HepG2 (cell line): ENCODE measurements around the gene ODAD2. TPM values are rescaled to one million over a fixed set of nuclear protein-coding genes. Genes with fewer than 3 reads are reported as not detected.

Source experiments
- ATAC-seq: fragments of 200-7000 bp; cut with Tn5 transposase; 3 replicates; pipeline ENCODE4 v1.9.1; 2020; ENCODE audit warnings: mild to moderate bottlenecking, moderate library complexity
- BruUV-seq: library from RNA; stranded (reverse); fragments of 400-500 nt; replicated peaks from 2 replicates; lab custom pipeline; 2021; lab: Mats Ljungman, UMichigan
- CTCF ChIA-PET: fragments of 300-600 bp; formaldehyde crosslinking; extraction: SDS; loops from one replicate; lab custom pipeline; 2021; ENCODE audit warnings: low total read pairs, inconsistent platforms, low intra/inter-chr PET ratio; lab: Yijun Ruan, JAX
- POLR2A ChIA-PET: fragments of 350-600 bp; sonication (Branson Sonifier 250); formaldehyde crosslinking; loops from one replicate; lab custom pipeline; 2020; ENCODE audit warnings: antibody characterized with exemption, inconsistent platforms; lab: Yijun Ruan, JAX
- DNase-seq: peaks from one replicate; pipeline ENCODE4 v3.0.0-alpha.2; 2015; ENCODE audit warnings: low spot score
- FAIRE-seq: peaks from 3 replicates; lab custom pipeline; 2011; peaks lifted over from hg19 to GRCh38; lab: Jason Lieb, UNC
- H2AFZ ChIP-seq: one replicate; pipeline ENCODE4 v1.6.1; 2011; ENCODE audit warnings: low read length, inconsistent platforms
- H3K27ac ChIP-seq: fragments of 300-600 bp; 3 replicates; pipeline ENCODE4 v1.8.0; 2011; ENCODE audit warnings: mixed run types, mild to moderate bottlenecking, mixed read lengths, low read length, inconsistent platforms; ENCODE audit not compliant: insufficient read depth; ENCODE audit errors: extremely low read length
- H3K27me3 ChIP-seq, 2 experiments: fragments of 200-600 bp in 1 of 2; 2 replicates in 1 of 2; 3 replicates in 1 of 2; pipeline versions ENCODE4 v1.6.0 to v1.8.0; 2011; ENCODE audit warnings: low read length in 2 of 2, mild to moderate bottlenecking in 2 of 2, moderate library complexity in 2 of 2, inconsistent platforms in 1 of 2; ENCODE audit not compliant: insufficient read depth in 2 of 2, control insufficient read depth in 1 of 2
- H3K36me3 ChIP-seq, 2 experiments: fragments of 200-600 bp in 1 of 2; replicated peaks in 1 of 2; 2 replicates in 1 of 2; 3 replicates in 1 of 2; pipeline versions ENCODE4 v1.5.1 to v1.8.0; 2011; ENCODE audit warnings: low read length in 2 of 2, inconsistent platforms in 1 of 2; ENCODE audit not compliant: insufficient read depth in 2 of 2, control insufficient read depth in 1 of 2
- H3K4me1 ChIP-seq: 2 replicates; pipeline ENCODE4 v1.5.1; 2012; ENCODE audit warnings: low read length, inconsistent platforms; ENCODE audit not compliant: insufficient read depth
- H3K4me2 ChIP-seq: 2 replicates; pipeline ENCODE4 v1.6.0; 2011; ENCODE audit warnings: low read depth, low read length, inconsistent platforms
- H3K4me3 ChIP-seq, 3 experiments: fragments of 200-600 bp in 1 of 3; sonication (generic), shearing (Covaris generic) in 1 of 3; replicated peaks in 1 of 3; 2 replicates each; pipeline ENCODE4 v1.5.1; 2011 to 2016; ENCODE audit warnings: low read length in 3 of 3, inconsistent platforms in 2 of 3, low read depth in 2 of 3, mild to moderate bottlenecking in 2 of 3, control low read depth in 1 of 3, mixed read lengths in 1 of 3; ENCODE audit not compliant: insufficient read depth in 1 of 3
- H3K79me2 ChIP-seq: one replicate; pipeline ENCODE4 v1.6.1; 2011; ENCODE audit warnings: low read length, inconsistent platforms; ENCODE audit not compliant: insufficient read depth
- H3K9ac ChIP-seq: 2 replicates; pipeline ENCODE4 v1.6.0; 2011; ENCODE audit warnings: mild to moderate bottlenecking, low read depth, low read length, inconsistent platforms; ENCODE audit not compliant: insufficient read depth
- H3K9me3 ChIP-seq: 2 replicates; pipeline ENCODE4 v1.5.1; 2012; ENCODE audit warnings: mild to moderate bottlenecking, low read length
- H4K20me1 ChIP-seq: 2 replicates; pipeline ENCODE4 v1.6.0; 2011; ENCODE audit warnings: inconsistent platforms, mild to moderate bottlenecking, low read length, moderate library complexity; ENCODE audit not compliant: insufficient read depth
- AHDC1 ChIP-seq: sonication (generic); formaldehyde crosslinking; IDR thresholded peaks from 2 replicates; pipeline ENCODE4 v1.5.1; 2020; ENCODE audit warnings: mild to moderate bottlenecking, missing genetic modification reagents, borderline replicate concordance
- DDIT3 ChIP-seq: sonication (generic); formaldehyde crosslinking; IDR thresholded peaks from 2 replicates; pipeline ENCODE4 v1.4.0; 2020; ENCODE audit warnings: mild to moderate bottlenecking, missing genetic modification reagents
- HMGA1 ChIP-seq: sonication (generic); formaldehyde crosslinking; conservative IDR thresholded peaks from 2 replicates; pipeline ENCODE4 v1.4.0; 2020; ENCODE audit warnings: missing genetic modification reagents
- HNF4G ChIP-seq, 2 experiments: sonication (generic) in 1 of 2; formaldehyde crosslinking in 1 of 2; IDR thresholded peaks; 2 replicates each; pipeline versions ENCODE4 v1.4.0 to v1.6.1; 2011 to 2020; ENCODE audit warnings: borderline replicate concordance in 2 of 2, low read depth in 2 of 2, mild to moderate bottlenecking in 2 of 2, low read length in 1 of 2, missing genetic modification reagents in 1 of 2, moderate library complexity in 1 of 2
- KDM2A ChIP-seq: sonication (generic); formaldehyde crosslinking; IDR thresholded peaks from 2 replicates; pipeline ENCODE4 v1.4.0; 2020; ENCODE audit warnings: low read depth, missing genetic modification reagents, borderline replicate concordance
- KLF11 ChIP-seq: IDR thresholded peaks from 2 replicates; pipeline ENCODE4 v1.6.1; 2016; ENCODE audit warnings: missing compliant biosample characterization
- POGK ChIP-seq: sonication (generic); formaldehyde crosslinking; conservative IDR thresholded peaks from 2 replicates; pipeline ENCODE4 v1.8.0; 2022; ENCODE audit warnings: mild to moderate bottlenecking, moderate library complexity, missing genetic modification reagents
- SALL2 ChIP-seq: sonication (generic); formaldehyde crosslinking; IDR thresholded peaks from 2 replicates; pipeline ENCODE4 v1.8.1; 2023; ENCODE audit warnings: mild to moderate bottlenecking, missing genetic modification reagents, inconsistent platforms
- SCMH1 ChIP-seq: sonication (generic); formaldehyde crosslinking; IDR thresholded peaks from 2 replicates; pipeline ENCODE4 v1.9.0; 2021; ENCODE audit warnings: missing genetic modification reagents, mild to moderate bottlenecking, borderline replicate concordance
- ZNF121 ChIP-seq: sonication (generic); formaldehyde crosslinking; IDR thresholded peaks from 2 replicates; pipeline ENCODE4 v1.5.0; 2020; ENCODE audit warnings: mild to moderate bottlenecking, missing genetic modification reagents
- ZNF280B ChIP-seq: sonication (generic); formaldehyde crosslinking; IDR thresholded peaks from 2 replicates; pipeline ENCODE4 v1.5.0; 2020; ENCODE audit warnings: missing genetic modification reagents, mild to moderate bottlenecking, borderline replicate concordance
- ZNF282 ChIP-seq: fragments of 450-650 bp; IDR thresholded peaks from 2 replicates; pipeline ENCODE4 v1.6.1; 2018; ENCODE audit not compliant: partially characterized antibody
- ZNF331 ChIP-seq: sonication (generic); formaldehyde crosslinking; IDR thresholded peaks from 2 replicates; pipeline ENCODE4 v1.4.0; 2020; ENCODE audit warnings: missing genetic modification reagents
- ZNF484 ChIP-seq: sonication (generic); formaldehyde crosslinking; IDR thresholded peaks from 2 replicates; pipeline ENCODE4 v1.5.1; 2020; ENCODE audit warnings: mild to moderate bottlenecking, low read depth, missing genetic modification reagents, borderline replicate concordance
- ZNF572 ChIP-seq: sonication (generic); formaldehyde crosslinking; IDR thresholded peaks from 2 replicates; pipeline ENCODE4 v1.5.1; 2020; ENCODE audit warnings: mild to moderate bottlenecking, missing genetic modification reagents
- WGBS: methylation state at CpG from one replicate; pipeline ENCODE4 v1.1.6; 2017; ENCODE audit warnings: low lambda C conversion rate; 5-methylcytosine and 5-hydroxymethylcytosine counted together
- in situ Hi-C: cut with HindIII; loops from 2 replicates; pipeline ENCODE4 v1.10.0; 2017; ENCODE audit warnings: low pct_unique_long_range_greater_than_20kb; ENCODE audit not compliant: extremely low pct_ligation_motif_present
- intact Hi-C: fragments of 100-400 bp; cut with micrococcal nuclease; formaldehyde crosslinking; loops from one replicate; pipeline ENCODE4 v1.10.0; 2022; ENCODE audit not compliant: unreplicated experiment
- polyA plus RNA-seq, 8 experiments: library from polyadenylated mRNA; depleted of rRNA in 3 of 8; stranded (reverse) in 7 of 8; unstranded in 1 of 8; fragments of >200 nt; fragmentation: Illumina TruSeq in 4 of 8; extraction: Trizol in 4 of 8; gene quantifications; 2 replicates each; pipeline versions ENCODE4 v1.2.1 to v1.2.3, GENCODE V29; 2011 to 2016; ENCODE audit warnings: low read depth in 4 of 8, missing spikeins in 1 of 8, mixed read lengths in 1 of 8; ENCODE audit not compliant: insufficient read depth in 1 of 8
- total RNA-seq, 5 experiments: library from RNA; depleted of rRNA; stranded (reverse); fragments of >200 nt; fragmentation: Illumina TruSeq; extraction: Trizol; gene quantifications; 2 replicates each; pipeline ENCODE4 v1.2.3, GENCODE V29; 2016; ENCODE audit warnings: low read depth in 1 of 5

Gene ODAD2
- total and polyA plus RNA-seq, 2 of the 13 experiments (the other 11 are each of a cell fraction or from before 2014, with no cell fraction given) = not detected

GRCh38 chr10:27774831-27775230 is 224.0 kb downstream of the ODAD2 start:
- H3K4me2 ChIP-seq = no peak overlapping the region
- H3K27me3 ChIP-seq = peaks cover 0 to 5% of the 10 kb centered on the region in 2 experiments; a peak in 2 of 5 replicates
- no peaks in the 10 kb centered on the region for H3K4me1 ChIP-seq
- no peak overlapping the region for H3K27ac ChIP-seq
- intact Hi-C loops (no loop called here), in situ Hi-C loops (no loop called here)
- no peaks in the 10 kb centered on the region for H3K9me3 ChIP-seq
- DNase-seq (no peak), ATAC-seq (no peak), FAIRE-seq (no peak)
- no peaks in the 10 kb centered on the region for H3K36me3 ChIP-seq
- no peaks in the 10 kb centered on the region for H4K20me1 ChIP-seq
- H3K79me2 ChIP-seq = no peaks in the 10 kb centered on the region
- no peak overlapping the region for H3K9ac ChIP-seq
- H3K4me3 ChIP-seq = no peak overlapping the region
- POLR2A ChIA-PET = no interaction called here
- BruUV-seq = no TSS peak
- CTCF ChIA-PET = no interaction called here
- WGBS = 1% methylated on average over 2 of the region's 2 CpGs
- H2AFZ ChIP-seq = no peak overlapping the region
- no peak for TF ChIP-seq AHDC1 (CRISPR knock-in tag)
- TF ChIP-seq HMGA1 (CRISPR knock-in tag) = no peak
- TF ChIP-seq KDM2A (CRISPR knock-in tag) = no peak
- TF ChIP-seq ZNF121 (CRISPR knock-in tag) = no peak
- no peak for TF ChIP-seq ZNF572 (CRISPR knock-in tag)
- TF ChIP-seq ZNF282 = no peak
- TF ChIP-seq ZNF484 (CRISPR knock-in tag) = no peak
- TF ChIP-seq SCMH1 (CRISPR knock-in tag) = no peak
- no peak for TF ChIP-seq SALL2 (CRISPR knock-in tag)
- no peak for TF ChIP-seq HNF4G (IDR thresholded peaks at IDR 0.05; ENCODE audit: borderline replicate concordance, low read depth, low read length)
- TF ChIP-seq HNF4G (CRISPR knock-in tag; IDR thresholded peaks at IDR 0.05; ENCODE audit: borderline replicate concordance, low read depth) = no peak
- no peak for TF ChIP-seq POGK (CRISPR knock-in tag)
- no peak for TF ChIP-seq ZNF280B (CRISPR knock-in tag)
- no peak for TF ChIP-seq ZNF331 (CRISPR knock-in tag)
- no peak for TF ChIP-seq DDIT3 (CRISPR knock-in tag)
- TF ChIP-seq KLF11 (CRISPR knock-in tag) = no peak
